ENCODE results near the gene IQSEC1.

IQSEC1 gene

GRCh38 chr3:13120928-13121552, 47.8 kb upstream of the IQSEC1 start:
- TF ChIP-seq CTCF (IDR thresholded peaks at IDR 0.05; ENCODE audit: insufficient read depth, low read length, poor library complexity, severe bottlenecking), result no peak
- TF ChIP-seq EZH2phosphoT487 (conservative IDR thresholded peaks at IDR 0.05; ENCODE audit: low read length), result no peak
- no peaks in the 10 kb centered on the region for H4K20me1 ChIP-seq (ENCODE audit: low read depth, low read length)
- H3K4me3 ChIP-seq (ENCODE audit: insufficient read depth, low read length, poor library complexity, severe bottlenecking), result no peak overlapping the region
- no peaks in the 10 kb centered on the region for H3K79me2 ChIP-seq (ENCODE audit: insufficient read depth, low read length)
- no peaks in the 10 kb centered on the region for H3K27me3 ChIP-seq (ENCODE audit: low read length)
- no peak overlapping the region for H3K4me2 ChIP-seq (ENCODE audit: low read depth, low read length, poor library complexity, severe bottlenecking)
- no peak overlapping the region for H3K9ac ChIP-seq (ENCODE audit: low read length)
- H3K27ac ChIP-seq (ENCODE audit: low read depth, low read length), result no peak overlapping the region
- H3K9me3 ChIP-seq (ENCODE audit: insufficient read depth, low read length), result no peaks in the 10 kb centered on the region
- H2AFZ ChIP-seq (ENCODE audit: low read depth, low read length, severe bottlenecking), result no peak overlapping the region
- H3K36me3 ChIP-seq (ENCODE audit: low read length), result no peaks in the 10 kb centered on the region
- no peaks in the 10 kb centered on the region for H3F3A ChIP-seq (ENCODE audit: insufficient read depth)
- no peaks in the 10 kb centered on the region for H3K9me2 ChIP-seq (replicated peaks; ENCODE audit: insufficient read depth, low read length)

- H3F3A ChIP-seq (ENCODE audit: insufficient read depth), result no peaks in the 10 kb centered on the region
- no peak overlapping the region for H2AFZ ChIP-seq (ENCODE audit: low read depth, low read length, severe bottlenecking)
- H3K27me3 ChIP-seq (ENCODE audit: low read length), result no peaks in the 10 kb centered on the region
- H3K4me2 ChIP-seq (ENCODE audit: low read depth, low read length, poor library complexity, severe bottlenecking), result no peak overlapping the region
- H3K9me3 ChIP-seq (ENCODE audit: insufficient read depth, low read length), result no peaks in the 10 kb centered on the region
- no peak overlapping the region for H3K9ac ChIP-seq (ENCODE audit: low read length)
- no peaks in the 10 kb centered on the region for H3K36me3 ChIP-seq (ENCODE audit: low read length)
- no peaks in the 10 kb centered on the region for H3K9me2 ChIP-seq (replicated peaks; ENCODE audit: insufficient read depth, low read length)
- no peak overlapping the region for H3K27ac ChIP-seq (ENCODE audit: low read depth, low read length)
- H4K20me1 ChIP-seq (ENCODE audit: low read depth, low read length), result no peaks in the 10 kb centered on the region
- no peaks in the 10 kb centered on the region for H3K79me2 ChIP-seq (ENCODE audit: insufficient read depth, low read length)
- H3K4me3 ChIP-seq (ENCODE audit: insufficient read depth, low read length, poor library complexity, severe bottlenecking), result no peak overlapping the region
- TF ChIP-seq CTCF (IDR thresholded peaks at IDR 0.05; ENCODE audit: insufficient read depth, low read length, poor library complexity, severe bottlenecking) (no peak), EZH2phosphoT487 (conservative IDR thresholded peaks at IDR 0.05; ENCODE audit: low read length) (no peak)
These were observed 47.2 kb upstream of the IQSEC1 start for GRCh38 chr3:13120289-13120927.

DNA sequence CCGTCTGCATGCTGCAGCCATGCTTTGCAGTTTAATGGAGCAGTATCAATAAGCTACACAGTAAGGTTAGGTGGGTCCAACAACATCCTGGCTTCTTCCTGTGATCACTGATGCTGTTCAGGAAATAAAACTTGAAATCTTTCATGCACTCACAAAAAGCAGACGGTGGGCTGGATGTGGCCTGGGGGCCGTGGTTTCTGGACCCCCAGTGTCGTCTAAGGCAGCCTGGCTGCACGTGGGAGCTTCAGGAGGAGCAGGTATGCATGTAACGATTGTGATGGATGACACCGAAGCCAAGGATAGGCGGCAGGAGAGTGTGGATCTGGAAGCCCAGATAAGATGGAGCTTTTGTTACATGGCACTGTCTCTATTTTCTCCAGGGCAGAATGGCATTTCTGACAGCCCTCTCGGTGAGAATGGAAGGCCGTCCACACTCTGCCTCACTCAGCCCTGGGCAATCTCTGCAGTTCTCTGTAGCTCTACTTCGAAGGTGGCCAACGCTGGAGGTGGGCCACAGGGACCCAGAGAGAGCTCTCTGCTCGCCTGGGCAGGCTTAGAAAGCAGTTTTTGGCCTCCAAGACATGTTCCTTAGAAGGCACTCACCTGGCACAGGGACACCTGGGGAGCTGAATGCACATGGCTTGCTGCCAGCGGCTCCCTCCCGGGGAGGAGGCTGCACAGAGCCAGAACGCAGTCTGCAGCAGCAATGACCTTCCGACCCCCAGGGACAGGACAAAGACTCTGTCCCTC, 46.4 kb upstream of the IQSEC1 start:
- Histone ChIP-seq H3K27me3 (ENCODE audit: low read length) (no peaks in the 10 kb centered on the region), H3K4me3 (ENCODE audit: insufficient read depth, low read length, poor library complexity, severe bottlenecking) (no peak overlapping the region)

More for the DNA sequence above, 46.4 kb upstream of the IQSEC1 start:
- TF ChIP-seq EZH2phosphoT487 (conservative IDR thresholded peaks at IDR 0.05; ENCODE audit: low read length) (no peak), CTCF (IDR thresholded peaks at IDR 0.05; ENCODE audit: insufficient read depth, low read length, poor library complexity, severe bottlenecking) (no peak)
- H3K79me2 ChIP-seq (ENCODE audit: insufficient read depth, low read length), result no peaks in the 10 kb centered on the region
- H2AFZ ChIP-seq (ENCODE audit: low read depth, low read length, severe bottlenecking), result no peak overlapping the region
- no peak overlapping the region for H3K4me2 ChIP-seq (ENCODE audit: low read depth, low read length, poor library complexity, severe bottlenecking)
- H3F3A ChIP-seq (ENCODE audit: insufficient read depth), result no peaks in the 10 kb centered on the region
- H3K27ac ChIP-seq (ENCODE audit: low read depth, low read length), result no peak overlapping the region
- H3K36me3 ChIP-seq (ENCODE audit: low read length), result no peaks in the 10 kb centered on the region
- H3K9me3 ChIP-seq (ENCODE audit: insufficient read depth, low read length), result no peaks in the 10 kb centered on the region
- H3K9me2 ChIP-seq (replicated peaks; ENCODE audit: insufficient read depth, low read length), result no peaks in the 10 kb centered on the region
- H3K9ac ChIP-seq (ENCODE audit: low read length), result no peak overlapping the region
- H4K20me1 ChIP-seq (ENCODE audit: low read depth, low read length), result no peaks in the 10 kb centered on the region
